ENCODE results near the gene ATP2A3. TPM values are rescaled to one million over a fixed set of nuclear protein-coding genes. Genes with fewer than 3 reads are reported as not detected.

Gene ATP2A3
- total and polyA plus RNA-seq, 2 donors (not counting 3 experiments of a cell fraction or from before 2014, with no cell fraction given): 0.37 to 0.55 TPM

DNA sequence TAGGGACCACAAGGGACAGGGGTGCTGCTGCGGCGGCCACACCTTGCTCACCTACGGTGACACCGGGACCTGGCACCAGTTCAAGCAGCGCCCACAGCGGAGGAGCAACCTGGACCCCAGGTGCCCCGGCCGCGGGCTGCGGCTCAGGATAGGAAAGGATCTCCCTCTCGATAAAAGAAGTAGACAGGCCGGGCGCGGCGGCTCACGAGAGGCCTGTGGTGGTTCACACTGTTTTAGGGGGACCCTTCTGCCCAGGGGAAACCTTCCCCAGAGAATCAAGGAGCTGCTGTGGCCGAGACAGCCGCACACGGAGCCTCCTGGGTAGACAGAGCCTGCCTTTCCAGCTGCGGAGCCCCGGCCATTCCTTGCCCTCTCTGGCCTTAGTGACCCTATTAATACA, 17.9 kb upstream of the ATP2A3 start:
- BruUV-seq (replicated peaks): no TSS peak
- POLR2A ChIA-PET: no interaction called here
- CTCF ChIA-PET: no interaction called here
- Histone ChIP-seq H3K4me1 (ENCODE audit: control insufficient read depth, extremely low read depth, insufficient read depth, low read length) (peaks cover 43% of the 10 kb centered on the region), H3K27ac (ENCODE audit: insufficient read depth, low read depth, low read length) (no peak overlapping the region), H3K9ac (replicated peaks; ENCODE audit: extremely low read depth, insufficient read depth, low read length) (no peak overlapping the region), H3K27me3 (ENCODE audit: control insufficient read depth in 2 of 2, insufficient read depth in 2 of 2, low read length in 2 of 2) (no peaks in the 10 kb centered on the region), H3K79me2 (ENCODE audit: control insufficient read depth, insufficient read depth, low read length) (no peaks in the 10 kb centered on the region), H3K9me1 (replicated peaks; ENCODE audit: control insufficient read depth, extremely low read depth, insufficient read depth, low read length) (no peaks in the 10 kb centered on the region), H3K9me3 (replicated peaks; ENCODE audit: control insufficient read depth, insufficient read depth, low read length) (peaks cover 2% of the 10 kb centered on the region), H4K20me1 (replicated peaks; ENCODE audit: control insufficient read depth, extremely low read depth, insufficient read depth, low read length) (no peaks in the 10 kb centered on the region), H3K4me3 (replicated peaks in 1 of 3; ENCODE audit: insufficient read depth in 1 of 3, low read depth in 1 of 3, low read length in 3 of 3) (no peak overlapping the region), H2AFZ (ENCODE audit: low read depth, low read length) (no peak overlapping the region), H3K4me2 (ENCODE audit: insufficient read depth, low read length) (no peak overlapping the region), H3K36me3 (ENCODE audit: control insufficient read depth in 2 of 2, extremely low read depth in 1 of 2, insufficient read depth in 2 of 2, low read length in 2 of 2) (no peaks in the 10 kb centered on the region)
- DNase-seq (ENCODE audit: low read depth, low spot score): no peak
- FAIRE-seq: no peak
- TF ChIP-seq POLR2A (IDR thresholded peaks at IDR 0.05; ENCODE audit: low read depth, low read length) (no peak), GATA2 (IDR thresholded peaks at IDR 0.05; ENCODE audit: insufficient read depth, insufficient read length, low read depth, low read length) (no peak), FOS (IDR thresholded peaks at IDR 0.05; ENCODE audit: borderline replicate concordance, insufficient read depth, low read length) (no peak), EZH2 (IDR thresholded peaks at IDR 0.05; ENCODE audit: borderline replicate concordance, low read depth, low read length, severe bottlenecking) (no peak), POLR2AphosphoS5 (IDR thresholded peaks at IDR 0.05; ENCODE audit: insufficient read depth, low read depth, low read length) (no peak), JUN (IDR thresholded peaks at IDR 0.05; ENCODE audit: borderline replicate concordance, insufficient read depth, insufficient read length, low read depth) (no peak), MYC (IDR thresholded peaks at IDR 0.05; ENCODE audit: low read depth, low read length) (no peak)
- TF ChIP-seq, protein P1, sequence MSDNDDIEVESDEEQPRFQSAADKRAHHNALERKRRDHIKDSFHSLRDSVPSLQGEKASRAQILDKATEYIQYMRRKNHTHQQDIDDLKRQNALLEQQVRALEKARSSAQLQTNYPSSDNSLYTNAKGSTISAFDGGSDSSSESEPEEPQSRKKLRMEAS (IDR thresholded peaks at IDR 0.05; ENCODE audit: insufficient read depth, insufficient read length): no peak
- TF ChIP-seq, protein P2, sequence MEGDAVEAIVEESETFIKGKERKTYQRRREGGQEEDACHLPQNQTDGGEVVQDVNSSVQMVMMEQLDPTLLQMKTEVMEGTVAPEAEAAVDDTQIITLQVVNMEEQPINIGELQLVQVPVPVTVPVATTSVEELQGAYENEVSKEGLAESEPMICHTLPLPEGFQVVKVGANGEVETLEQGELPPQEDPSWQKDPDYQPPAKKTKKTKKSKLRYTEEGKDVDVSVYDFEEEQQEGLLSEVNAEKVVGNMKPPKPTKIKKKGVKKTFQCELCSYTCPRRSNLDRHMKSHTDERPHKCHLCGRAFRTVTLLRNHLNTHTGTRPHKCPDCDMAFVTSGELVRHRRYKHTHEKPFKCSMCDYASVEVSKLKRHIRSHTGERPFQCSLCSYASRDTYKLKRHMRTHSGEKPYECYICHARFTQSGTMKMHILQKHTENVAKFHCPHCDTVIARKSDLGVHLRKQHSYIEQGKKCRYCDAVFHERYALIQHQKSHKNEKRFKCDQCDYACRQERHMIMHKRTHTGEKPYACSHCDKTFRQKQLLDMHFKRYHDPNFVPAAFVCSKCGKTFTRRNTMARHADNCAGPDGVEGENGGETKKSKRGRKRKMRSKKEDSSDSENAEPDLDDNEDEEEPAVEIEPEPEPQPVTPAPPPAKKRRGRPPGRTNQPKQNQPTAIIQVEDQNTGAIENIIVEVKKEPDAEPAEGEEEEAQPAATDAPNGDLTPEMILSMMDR (IDR thresholded peaks at IDR 0.05; ENCODE audit: extremely low read depth in 1 of 2, insufficient read depth in 1 of 2, low read depth in 1 of 2, low read length in 2 of 2): no peak
- dilution Hi-C loops (cut with MboI; ENCODE audit: extremely low pct_ligation_motif_present, low sequenced_read_pairs): no loop called here
- intact Hi-C loops (cut with micrococcal nuclease): no loop called here
